HepG2 (cell line): ENCODE results near the gene C10orf143. TPM values are rescaled to one million over a fixed set of nuclear protein-coding genes. Genes with fewer than 3 reads are reported as not detected.

Experiments used
- CEBPG ChIP-seq: IDR thresholded peaks from 2 replicates; pipeline ENCODE4 v1.6.1; 2016
- CENPT ChIP-seq: sonication (generic); formaldehyde crosslinking; IDR thresholded peaks from 2 replicates; pipeline ENCODE4 v1.8.0; 2022; ENCODE audit warnings: low read depth, mild to moderate bottlenecking, moderate library complexity, missing genetic modification reagents
- ERF ChIP-seq: IDR thresholded peaks from 2 replicates; pipeline ENCODE4 v1.6.1; 2018; ENCODE audit warnings: missing biosample characterization, missing genetic modification reagents
- GLI4 ChIP-seq: sonication (generic); formaldehyde crosslinking; IDR thresholded peaks from 2 replicates; pipeline ENCODE4 v1.5.1; 2020; ENCODE audit warnings: missing genetic modification reagents, mild to moderate bottlenecking, moderate library complexity, borderline replicate concordance
- HDAC2 ChIP-seq: sonication (generic); formaldehyde crosslinking; IDR thresholded peaks from 2 replicates; pipeline ENCODE4 v1.4.0; 2020; ENCODE audit warnings: missing genetic modification reagents
- HMGA1 ChIP-seq: sonication (generic); formaldehyde crosslinking; conservative IDR thresholded peaks from 2 replicates; pipeline ENCODE4 v1.4.0; 2020; ENCODE audit warnings: missing genetic modification reagents
- KAT8 ChIP-seq: IDR thresholded peaks from 2 replicates; pipeline ENCODE4 v1.6.1; 2016; ENCODE audit warnings: missing genetic modification reagents, missing compliant biosample characterization
- MZF1 ChIP-seq: sonication (generic); formaldehyde crosslinking; IDR thresholded peaks from 2 replicates; pipeline ENCODE4 v1.8.1; 2023; ENCODE audit warnings: mild to moderate bottlenecking, missing genetic modification reagents, borderline replicate concordance
- NFIB ChIP-seq: sonication (generic); formaldehyde crosslinking; IDR thresholded peaks from 2 replicates; pipeline ENCODE4 v1.9.0; 2021; ENCODE audit warnings: missing genetic modification reagents, mild to moderate bottlenecking, borderline replicate concordance
- NRL ChIP-seq: sonication (generic); formaldehyde crosslinking; IDR thresholded peaks from 2 replicates; pipeline ENCODE4 v1.5.0; 2020; ENCODE audit warnings: missing genetic modification reagents, mild to moderate bottlenecking, moderate library complexity, borderline replicate concordance
- PHF20 ChIP-seq: sonication (generic); formaldehyde crosslinking; IDR thresholded peaks from 2 replicates; pipeline ENCODE4 v1.5.0; 2020; ENCODE audit warnings: mild to moderate bottlenecking, missing genetic modification reagents
- PITX1 ChIP-seq: sonication (generic); formaldehyde crosslinking; IDR thresholded peaks from 2 replicates; pipeline ENCODE4 v1.5.1; 2020; ENCODE audit warnings: mild to moderate bottlenecking, missing genetic modification reagents
- SIN3A ChIP-seq: IDR thresholded peaks from 2 replicates; pipeline ENCODE4 v1.6.1; 2011; ENCODE audit warnings: low read depth, mild to moderate bottlenecking, control low read depth, low read length, borderline replicate concordance
- SIN3B ChIP-seq: fragments of 150-350 bp; IDR thresholded peaks from 2 replicates; pipeline ENCODE4 v1.6.1; 2014; ENCODE audit warnings: low read length
- SOX5 ChIP-seq: IDR thresholded peaks from 2 replicates; pipeline ENCODE4 v1.6.1; 2016; ENCODE audit warnings: borderline replicate concordance
- TAF1 ChIP-seq: sonication (generic); formaldehyde crosslinking; IDR thresholded peaks from 2 replicates; pipeline ENCODE4 v1.4.0; 2020; ENCODE audit warnings: missing genetic modification reagents
- TGIF2 ChIP-seq: IDR thresholded peaks from 2 replicates; pipeline ENCODE4 v1.6.1; 2016; ENCODE audit warnings: control low read depth, missing compliant biosample characterization
- ZFP82 ChIP-seq: sonication (generic); formaldehyde crosslinking; IDR thresholded peaks from 2 replicates; pipeline ENCODE4 v1.5.1; 2020; ENCODE audit warnings: mild to moderate bottlenecking, missing genetic modification reagents, borderline replicate concordance
- ZKSCAN8 ChIP-seq: IDR thresholded peaks from 2 replicates; pipeline ENCODE4 v1.6.1; 2016; ENCODE audit warnings: borderline replicate concordance, missing genetic modification reagents, missing compliant biosample characterization
- ZNF224 ChIP-seq: sonication (generic); formaldehyde crosslinking; IDR thresholded peaks from 2 replicates; pipeline ENCODE4 v1.5.0; 2020; ENCODE audit warnings: mild to moderate bottlenecking, missing genetic modification reagents
- ZNF331 ChIP-seq: sonication (generic); formaldehyde crosslinking; IDR thresholded peaks from 2 replicates; pipeline ENCODE4 v1.4.0; 2020; ENCODE audit warnings: missing genetic modification reagents
- ZNF496 ChIP-seq: sonication (generic); formaldehyde crosslinking; IDR thresholded peaks from 2 replicates; pipeline ENCODE4 v1.8.1; 2023; ENCODE audit warnings: mild to moderate bottlenecking, moderate library complexity, missing genetic modification reagents; ENCODE audit not compliant: insufficient replicate concordance
- ZNF605 ChIP-seq: sonication (generic); formaldehyde crosslinking; IDR thresholded peaks from 2 replicates; pipeline ENCODE4 v1.8.0; 2022; ENCODE audit warnings: mild to moderate bottlenecking, missing genetic modification reagents
- ZNF619 ChIP-seq: sonication (generic); formaldehyde crosslinking; IDR thresholded peaks from 2 replicates; pipeline ENCODE4 v1.4.0; 2020; ENCODE audit warnings: mild to moderate bottlenecking, missing genetic modification reagents
- polyA plus RNA-seq, 8 experiments: library from polyadenylated mRNA; depleted of rRNA in 3 of 8; stranded (reverse) in 7 of 8; unstranded in 1 of 8; fragments of >200 nt; fragmentation: Illumina TruSeq in 4 of 8; extraction: Trizol in 4 of 8; gene quantifications; 2 replicates each; pipeline versions ENCODE4 v1.2.1 to v1.2.3, GENCODE V29; 2011 to 2016; ENCODE audit warnings: low read depth in 4 of 8, missing spikeins in 1 of 8, mixed read lengths in 1 of 8; ENCODE audit not compliant: insufficient read depth in 1 of 8
- total RNA-seq, 5 experiments: library from RNA; depleted of rRNA; stranded (reverse); fragments of >200 nt; fragmentation: Illumina TruSeq; extraction: Trizol; gene quantifications; 2 replicates each; pipeline ENCODE4 v1.2.3, GENCODE V29; 2016; ENCODE audit warnings: low read depth in 1 of 5
- TF ChIP-seq, protein P1 (sequence below), 2 experiments: IDR thresholded peaks; 2 replicates each; pipeline ENCODE4 v1.6.1; 2011 to 2012; ENCODE audit warnings: low read length in 2 of 2, borderline replicate concordance in 1 of 2, low read depth in 1 of 2, mild to moderate bottlenecking in 1 of 2, moderate library complexity in 1 of 2
- TF ChIP-seq, protein P2 (sequence below): IDR thresholded peaks from 2 replicates; pipeline ENCODE4 v1.6.1; 2018; ENCODE audit warnings: missing genetic modification reagents, mild to moderate bottlenecking, missing compliant biosample characterization
- TF ChIP-seq, protein P3 (sequence below): IDR thresholded peaks from 2 replicates; pipeline ENCODE4 v1.6.1; 2016

The C10orf143 gene
- total and polyA plus RNA-seq, 2 of the 13 experiments (the other 11 are each of a cell fraction or from before 2014, with no cell fraction given): 0.21 to 0.91 TPM

DNA sequence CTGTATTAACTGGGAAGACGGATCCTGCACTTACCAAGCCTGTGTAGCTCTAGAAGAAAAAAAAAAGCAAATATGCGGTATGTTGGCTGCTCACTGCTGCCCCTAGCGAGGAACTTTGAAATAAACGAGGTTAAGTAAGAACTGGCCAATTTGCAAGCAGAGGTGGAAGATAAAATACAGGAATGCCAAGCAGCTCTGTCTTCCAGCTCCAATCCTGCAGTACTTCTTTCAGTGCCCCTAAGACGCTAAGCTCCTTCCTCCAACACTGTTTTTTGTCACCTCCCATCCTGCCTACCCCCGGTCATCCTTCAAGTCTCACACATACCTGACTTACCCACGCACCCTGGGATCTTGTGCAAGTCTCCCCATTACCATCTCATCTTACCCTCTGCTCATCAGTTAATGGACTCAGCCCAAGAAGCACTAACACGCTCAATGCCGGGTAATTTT, 809 bp downstream of the C10orf143 start (continued):
- TF ChIP-seq, protein P1, sequence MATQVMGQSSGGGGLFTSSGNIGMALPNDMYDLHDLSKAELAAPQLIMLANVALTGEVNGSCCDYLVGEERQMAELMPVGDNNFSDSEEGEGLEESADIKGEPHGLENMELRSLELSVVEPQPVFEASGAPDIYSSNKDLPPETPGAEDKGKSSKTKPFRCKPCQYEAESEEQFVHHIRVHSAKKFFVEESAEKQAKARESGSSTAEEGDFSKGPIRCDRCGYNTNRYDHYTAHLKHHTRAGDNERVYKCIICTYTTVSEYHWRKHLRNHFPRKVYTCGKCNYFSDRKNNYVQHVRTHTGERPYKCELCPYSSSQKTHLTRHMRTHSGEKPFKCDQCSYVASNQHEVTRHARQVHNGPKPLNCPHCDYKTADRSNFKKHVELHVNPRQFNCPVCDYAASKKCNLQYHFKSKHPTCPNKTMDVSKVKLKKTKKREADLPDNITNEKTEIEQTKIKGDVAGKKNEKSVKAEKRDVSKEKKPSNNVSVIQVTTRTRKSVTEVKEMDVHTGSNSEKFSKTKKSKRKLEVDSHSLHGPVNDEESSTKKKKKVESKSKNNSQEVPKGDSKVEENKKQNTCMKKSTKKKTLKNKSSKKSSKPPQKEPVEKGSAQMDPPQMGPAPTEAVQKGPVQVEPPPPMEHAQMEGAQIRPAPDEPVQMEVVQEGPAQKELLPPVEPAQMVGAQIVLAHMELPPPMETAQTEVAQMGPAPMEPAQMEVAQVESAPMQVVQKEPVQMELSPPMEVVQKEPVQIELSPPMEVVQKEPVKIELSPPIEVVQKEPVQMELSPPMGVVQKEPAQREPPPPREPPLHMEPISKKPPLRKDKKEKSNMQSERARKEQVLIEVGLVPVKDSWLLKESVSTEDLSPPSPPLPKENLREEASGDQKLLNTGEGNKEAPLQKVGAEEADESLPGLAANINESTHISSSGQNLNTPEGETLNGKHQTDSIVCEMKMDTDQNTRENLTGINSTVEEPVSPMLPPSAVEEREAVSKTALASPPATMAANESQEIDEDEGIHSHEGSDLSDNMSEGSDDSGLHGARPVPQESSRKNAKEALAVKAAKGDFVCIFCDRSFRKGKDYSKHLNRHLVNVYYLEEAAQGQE (IDR thresholded peaks at IDR 0.05; ENCODE audit: borderline replicate concordance in 1 of 2, low read depth in 1 of 2, low read length in 2 of 2): no peak
- TF ChIP-seq PITX1 (CRISPR knock-in tag) (no peak), HMGA1 (CRISPR knock-in tag) (no peak), ZKSCAN8 (0 out of 2 replicates have a peak, but pooled peaks have one; percentile 4), TGIF2 (no peak), MZF1 (CRISPR knock-in tag) (no peak), KAT8 (CRISPR knock-in tag) (no peak), CEBPG (peak; percentile 26; the same call in 1 of the 2 replicates), HDAC2 (CRISPR knock-in tag) (0 out of 2 replicates have a peak, but pooled peaks have one; percentile 28), ZNF496 (CRISPR knock-in tag) (no peak), SOX5 (CRISPR knock-in tag) (no peak), PHF20 (CRISPR knock-in tag) (no peak), TAF1 (CRISPR knock-in tag) (no peak), SIN3B (no peak), ZNF331 (peak; percentile 18; the same call in 1 of the 2 replicates), CENPT (CRISPR knock-in tag) (no peak), ZNF224 (CRISPR knock-in tag) (0 out of 2 replicates have a peak, but pooled peaks have one; percentile 4), ZNF619 (no peak), NFIB (CRISPR knock-in tag) (no peak), SIN3A (no peak), GLI4 (0 out of 2 replicates have a peak, but pooled peaks have one; percentile 3), ZNF605 (CRISPR knock-in tag) (no peak), ZFP82 (CRISPR knock-in tag) (peak; percentile 10; the same call in 1 of the 2 replicates), ERF (CRISPR knock-in tag) (no peak), NRL (CRISPR knock-in tag) (no peak)
- TF ChIP-seq, protein P2, sequence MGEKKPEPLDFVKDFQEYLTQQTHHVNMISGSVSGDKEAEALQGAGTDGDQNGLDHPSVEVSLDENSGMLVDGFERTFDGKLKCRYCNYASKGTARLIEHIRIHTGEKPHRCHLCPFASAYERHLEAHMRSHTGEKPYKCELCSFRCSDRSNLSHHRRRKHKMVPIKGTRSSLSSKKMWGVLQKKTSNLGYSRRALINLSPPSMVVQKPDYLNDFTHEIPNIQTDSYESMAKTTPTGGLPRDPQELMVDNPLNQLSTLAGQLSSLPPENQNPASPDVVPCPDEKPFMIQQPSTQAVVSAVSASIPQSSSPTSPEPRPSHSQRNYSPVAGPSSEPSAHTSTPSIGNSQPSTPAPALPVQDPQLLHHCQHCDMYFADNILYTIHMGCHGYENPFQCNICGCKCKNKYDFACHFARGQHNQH (CRISPR knock-in tag): 0 out of 2 replicates have a peak, but pooled peaks have one; percentile 25
- TF ChIP-seq, protein P3, sequence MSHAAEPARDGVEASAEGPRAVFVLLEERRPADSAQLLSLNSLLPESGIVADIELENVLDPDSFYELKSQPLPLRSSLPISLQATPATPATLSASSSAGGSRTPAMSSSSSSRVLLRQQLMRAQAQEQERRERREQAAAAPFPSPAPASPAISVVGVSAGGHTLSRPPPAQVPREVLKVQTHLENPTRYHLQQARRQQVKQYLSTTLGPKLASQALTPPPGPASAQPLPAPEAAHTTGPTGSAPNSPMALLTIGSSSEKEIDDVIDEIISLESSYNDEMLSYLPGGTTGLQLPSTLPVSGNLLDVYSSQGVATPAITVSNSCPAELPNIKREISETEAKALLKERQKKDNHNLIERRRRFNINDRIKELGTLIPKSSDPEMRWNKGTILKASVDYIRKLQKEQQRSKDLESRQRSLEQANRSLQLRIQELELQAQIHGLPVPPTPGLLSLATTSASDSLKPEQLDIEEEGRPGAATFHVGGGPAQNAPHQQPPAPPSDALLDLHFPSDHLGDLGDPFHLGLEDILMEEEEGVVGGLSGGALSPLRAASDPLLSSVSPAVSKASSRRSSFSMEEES (CRISPR knock-in tag): 0 out of 2 replicates have a peak, but pooled peaks have one; percentile 31
